Measurements from ENCODE around the gene SPTBN5. TPM values are rescaled to one million over a fixed set of nuclear protein-coding genes. Genes with fewer than 3 reads are reported as not detected.

Gene SPTBN5
- total RNA-seq, 1 donor: 0.18 TPM

DNA sequence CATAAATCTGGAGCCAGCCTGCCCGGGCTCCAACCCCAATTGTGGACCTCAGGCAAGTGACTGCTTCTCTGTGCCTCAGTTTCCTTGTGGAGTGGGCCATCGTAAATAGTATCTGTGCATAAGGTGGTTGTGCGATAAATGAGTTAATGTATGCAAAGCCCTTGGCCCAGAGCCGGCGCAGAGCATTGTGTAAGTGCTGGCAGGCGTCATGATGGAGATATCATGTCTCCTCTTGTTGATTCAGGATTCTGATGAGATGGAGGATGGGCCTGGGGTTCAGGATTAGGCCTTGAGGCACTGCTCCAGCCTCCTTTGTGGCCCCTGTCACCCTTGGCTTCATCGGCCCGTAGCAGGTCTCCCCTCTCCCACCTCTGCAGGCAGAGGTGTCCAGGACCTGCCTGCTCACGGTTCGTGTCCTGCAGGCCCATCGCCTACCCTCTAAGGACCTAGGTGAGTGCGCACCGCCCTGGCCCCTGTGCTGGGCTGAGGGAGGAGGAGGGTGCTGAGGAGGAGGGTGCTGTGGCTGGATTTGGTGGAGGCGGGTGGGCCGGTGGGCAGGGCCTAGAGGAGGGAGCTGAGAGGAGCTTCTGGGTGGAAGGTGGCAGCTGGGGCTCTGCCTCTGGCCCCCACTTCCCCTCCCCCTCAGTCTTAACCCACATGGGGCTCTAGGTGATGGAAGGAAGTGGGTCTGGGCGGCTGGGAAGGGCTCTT lies 53.9 kb downstream of the SPTBN5 start:
- TF ChIP-seq, protein P1, sequence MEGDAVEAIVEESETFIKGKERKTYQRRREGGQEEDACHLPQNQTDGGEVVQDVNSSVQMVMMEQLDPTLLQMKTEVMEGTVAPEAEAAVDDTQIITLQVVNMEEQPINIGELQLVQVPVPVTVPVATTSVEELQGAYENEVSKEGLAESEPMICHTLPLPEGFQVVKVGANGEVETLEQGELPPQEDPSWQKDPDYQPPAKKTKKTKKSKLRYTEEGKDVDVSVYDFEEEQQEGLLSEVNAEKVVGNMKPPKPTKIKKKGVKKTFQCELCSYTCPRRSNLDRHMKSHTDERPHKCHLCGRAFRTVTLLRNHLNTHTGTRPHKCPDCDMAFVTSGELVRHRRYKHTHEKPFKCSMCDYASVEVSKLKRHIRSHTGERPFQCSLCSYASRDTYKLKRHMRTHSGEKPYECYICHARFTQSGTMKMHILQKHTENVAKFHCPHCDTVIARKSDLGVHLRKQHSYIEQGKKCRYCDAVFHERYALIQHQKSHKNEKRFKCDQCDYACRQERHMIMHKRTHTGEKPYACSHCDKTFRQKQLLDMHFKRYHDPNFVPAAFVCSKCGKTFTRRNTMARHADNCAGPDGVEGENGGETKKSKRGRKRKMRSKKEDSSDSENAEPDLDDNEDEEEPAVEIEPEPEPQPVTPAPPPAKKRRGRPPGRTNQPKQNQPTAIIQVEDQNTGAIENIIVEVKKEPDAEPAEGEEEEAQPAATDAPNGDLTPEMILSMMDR (IDR thresholded peaks at IDR 0.05; ENCODE audit: insufficient read depth, low read length): no peak
- no peak for DNase-seq (ENCODE audit: low read depth)
- H3K4me3 ChIP-seq (ENCODE audit: low read depth, low read length): no peak overlapping the region

DNA sequence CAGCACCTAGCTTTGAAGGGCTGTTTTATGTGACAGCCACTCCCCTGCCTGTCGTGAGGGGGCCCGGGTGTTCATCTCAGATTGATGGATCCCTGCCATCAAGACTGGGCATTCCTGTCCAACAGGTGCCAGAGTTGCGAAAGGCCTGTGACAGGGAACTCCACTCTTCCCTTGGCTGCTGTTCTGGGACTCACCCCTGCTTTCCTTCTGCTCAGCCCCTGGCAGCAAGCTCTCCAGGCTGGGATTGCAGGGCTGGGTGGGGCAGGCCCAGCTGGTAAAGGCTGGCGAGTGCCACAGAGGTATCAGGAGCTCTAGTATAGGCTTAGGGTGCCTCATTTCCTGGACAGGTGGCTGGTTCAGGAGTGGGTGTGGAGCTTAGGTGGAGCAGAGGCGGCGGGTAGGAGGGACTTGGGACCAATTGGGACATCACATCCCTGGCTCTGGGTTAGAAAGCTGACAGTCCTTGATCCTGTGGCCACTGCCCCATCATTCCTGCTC lies 55.4 kb downstream of the SPTBN5 start, which contains the start of gene PLA2G4B:
TSS of gene PLA2G4B (plus strand) at position 448 of the 498 bp plus-strand sequence. CDS start 67 bp downstream, outside the sequence.
- DNase-seq (ENCODE audit: low read depth): no peak
- H3K4me3 ChIP-seq (ENCODE audit: low read depth, low read length): no peak within 1 kb of the TSS
- TF ChIP-seq, protein P1 (IDR thresholded peaks at IDR 0.05; ENCODE audit: insufficient read depth, low read length): no peak

DNA sequence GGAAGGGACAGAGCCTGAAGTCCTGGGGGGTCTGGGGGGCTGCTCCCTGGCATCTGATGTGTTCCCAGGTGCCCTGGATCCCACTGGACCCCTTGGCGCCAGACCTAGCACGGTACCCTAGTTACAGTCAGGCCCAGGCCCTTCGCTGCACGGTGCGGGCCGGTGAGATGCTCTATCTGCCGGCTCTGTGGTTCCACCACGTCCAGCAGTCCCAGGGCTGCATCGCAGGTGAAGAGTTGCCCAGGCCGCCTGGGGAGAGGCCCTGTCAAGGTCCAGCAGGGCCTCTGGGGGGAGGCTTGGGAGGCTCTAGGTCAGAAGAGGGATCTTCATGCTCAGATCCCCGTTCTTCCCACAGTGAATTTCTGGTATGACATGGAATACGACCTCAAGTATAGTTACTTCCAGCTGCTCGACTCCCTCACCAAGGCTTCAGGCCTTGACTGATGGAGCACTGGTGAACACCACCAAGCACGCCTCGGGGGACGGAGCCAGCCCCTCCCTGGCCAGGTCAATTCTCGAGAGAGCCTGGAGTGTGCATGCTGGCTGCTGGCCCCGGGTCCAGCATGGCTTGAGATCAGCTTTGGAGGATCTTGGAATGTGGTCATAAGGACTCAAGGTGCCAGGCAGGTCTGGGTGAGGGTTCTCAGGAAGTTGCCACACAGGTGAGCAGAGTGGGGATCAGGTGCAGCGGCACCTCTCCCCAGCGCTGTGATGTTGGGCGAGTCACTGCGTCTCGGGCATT lies 57.0 kb downstream of the SPTBN5 start:
- TF ChIP-seq, protein P1 (IDR thresholded peaks at IDR 0.05; ENCODE audit: insufficient read depth, low read length): no peak
- no peak overlapping the region for H3K4me3 ChIP-seq (ENCODE audit: low read depth, low read length)
- DNase-seq (ENCODE audit: low read depth): no peak

DNA sequence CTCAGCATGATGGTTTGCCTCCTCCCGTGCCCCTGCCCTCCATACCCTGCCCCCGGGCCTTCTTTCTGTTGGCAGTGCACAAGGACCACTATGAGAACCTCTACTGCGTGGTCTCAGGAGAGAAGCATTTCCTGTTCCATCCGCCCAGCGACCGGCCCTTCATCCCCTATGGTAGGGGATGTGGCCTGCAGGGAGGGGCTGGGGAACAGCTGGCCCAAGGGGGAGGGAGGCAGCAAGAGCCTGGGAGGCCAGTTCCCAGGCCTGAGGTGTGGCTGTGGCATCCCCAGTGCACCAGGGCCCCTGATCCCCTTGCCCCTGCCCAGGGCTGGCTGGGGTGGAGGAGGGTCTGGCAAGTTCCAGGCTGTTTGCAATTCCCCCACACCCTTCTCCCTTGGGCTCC lies 57.8 kb downstream of the SPTBN5 start:
- TF ChIP-seq, protein P1 (IDR thresholded peaks at IDR 0.05; ENCODE audit: insufficient read depth, low read length): no peak
- H3K4me3 ChIP-seq (ENCODE audit: low read depth, low read length): no peak overlapping the region
- no peak for DNase-seq (ENCODE audit: low read depth)

DNA sequence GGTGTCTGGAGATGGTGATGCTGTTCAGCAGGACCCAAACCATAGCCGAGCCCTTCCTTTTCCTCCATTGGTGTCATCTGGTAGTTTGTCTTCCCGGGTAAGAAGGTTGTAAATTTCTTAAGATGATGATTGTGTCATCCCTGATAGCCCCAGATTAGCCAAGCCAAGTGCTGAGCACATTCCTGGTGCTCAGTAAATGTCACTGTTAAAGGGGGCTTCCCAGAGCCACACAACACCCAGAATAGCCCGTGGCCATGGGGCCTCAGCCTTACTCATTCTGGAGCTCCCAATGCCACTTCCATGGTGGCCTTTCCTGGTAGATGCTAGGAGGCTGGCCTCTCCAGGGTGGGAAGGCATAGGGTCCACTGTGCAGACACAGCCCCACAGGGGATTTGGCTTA lies 59.8 kb downstream of the SPTBN5 start:
- TF ChIP-seq, protein P1 (IDR thresholded peaks at IDR 0.05; ENCODE audit: insufficient read depth, low read length): no peak

DNA sequence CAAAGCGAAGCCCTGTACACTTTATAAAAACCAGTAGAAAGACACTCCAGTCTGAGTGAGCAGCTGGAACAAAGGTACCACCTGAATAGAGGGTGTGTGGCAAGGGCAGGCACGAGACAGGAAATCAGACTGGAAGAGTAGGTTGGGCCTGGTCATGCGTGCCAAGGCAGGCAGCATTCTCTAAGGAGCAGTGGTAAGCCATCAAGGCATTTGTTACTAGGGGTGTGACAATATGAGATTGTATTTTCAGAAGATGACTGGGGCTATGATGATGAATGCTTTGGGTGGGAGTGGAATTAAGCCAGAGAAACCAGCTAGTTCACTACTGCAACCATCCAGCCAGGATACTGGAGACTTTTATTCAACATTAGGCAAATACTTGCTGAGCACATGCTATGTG lies 61.0 kb downstream of the SPTBN5 start:
- no peak overlapping the region for H3K4me3 ChIP-seq (ENCODE audit: low read depth, low read length)
- DNase-seq (ENCODE audit: low read depth): peak; percentile 12
- TF ChIP-seq, protein P1 (IDR thresholded peaks at IDR 0.05; ENCODE audit: insufficient read depth, low read length): no peak

More for the DNA sequence above, 59.8 kb downstream of the SPTBN5 start:
- H3K4me3 ChIP-seq (ENCODE audit: low read depth, low read length): no peak overlapping the region
- no peak for DNase-seq (ENCODE audit: low read depth)
